ENCODE results near the gene ASTN2.

DNA sequence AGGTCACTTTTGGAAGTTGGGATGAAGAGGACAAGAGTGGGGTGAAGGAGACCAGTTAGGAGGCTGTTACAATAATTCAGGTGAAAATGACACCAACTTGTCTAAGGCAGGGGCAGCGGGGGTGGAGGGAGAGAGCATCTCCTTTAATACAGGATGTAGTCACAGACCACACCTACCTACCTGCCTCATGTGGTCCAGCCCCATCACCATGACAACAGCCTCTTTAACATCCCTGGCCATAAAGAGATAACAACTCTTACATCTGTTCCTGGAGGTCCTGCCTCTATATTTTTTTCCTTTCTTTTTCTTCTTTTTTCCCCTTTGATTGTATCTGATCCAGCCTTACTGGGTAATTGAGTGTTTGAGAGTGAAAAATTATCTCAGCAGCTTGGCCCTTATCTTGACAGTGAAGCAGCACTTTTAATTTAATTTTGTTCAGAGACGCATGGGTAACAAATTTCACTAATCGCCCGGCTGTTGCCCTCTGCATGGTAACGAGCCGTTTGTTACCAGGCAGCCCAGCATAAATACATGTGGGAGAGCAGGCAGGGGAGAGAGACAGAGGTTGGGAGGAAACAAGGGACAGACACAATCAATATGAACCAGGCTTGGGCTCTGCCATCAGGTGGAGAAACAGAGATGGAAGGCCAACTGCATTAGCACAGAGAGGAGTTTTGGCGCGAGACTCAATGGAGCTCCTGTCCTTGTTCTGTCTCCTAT lies 338.1 kb downstream of the ASTN2 start:
- TF ChIP-seq POLR2A (IDR thresholded peaks at IDR 0.05) (no peak), CTCF (IDR thresholded peaks at IDR 0.05) (no peak)

All from testis (tissue), 2 donors.